Measurements from ENCODE around the gene CDC7. TPM values are rescaled to one million over a fixed set of nuclear protein-coding genes. Genes with fewer than 3 reads are reported as not detected.

CDC7 gene
- total RNA-seq, 1 experiment from 2014 or later: 24.5 TPM

- intact Hi-C loops (cut with micrococcal nuclease): no loop called here
These were observed 66.9 kb downstream of the CDC7 start for GRCh38 chr1:91567583-91567982.

More at GRCh38 chr1:91567583-91567982, 66.9 kb downstream of the CDC7 start:
- DNase-seq (ENCODE audit: low read depth, low spot score): no peak
- Histone ChIP-seq H3K27ac (ENCODE audit: low read depth, low read length) (no peak overlapping the region), H3K27me3 (ENCODE audit: insufficient read depth, low read length) (no peaks in the 10 kb centered on the region), H2AFZ (ENCODE audit: low read depth, low read length, poor library complexity, severe bottlenecking) (no peak overlapping the region), H3K4me3 (replicated peaks in 1 of 2; ENCODE audit: low read depth in 1 of 2, low read length in 2 of 2) (no peak overlapping the region), H3K9ac (ENCODE audit: low read length) (no peak overlapping the region), H4K20me1 (ENCODE audit: insufficient read depth) (no peaks in the 10 kb centered on the region), H3K4me1 (ENCODE audit: control insufficient read depth in 1 of 2, insufficient read depth in 2 of 2, low read length in 2 of 2) (peaks cover 0 to 27% of the 10 kb centered on the region in 2 experiments; a peak in 3 of 4 replicates), H3K79me2 (ENCODE audit: insufficient read depth, low read length) (no peaks in the 10 kb centered on the region), H3K36me3 (ENCODE audit: control insufficient read depth in 1 of 2, insufficient read depth in 2 of 2, low read length in 2 of 2) (no peaks in the 10 kb centered on the region), H3K9me3 (ENCODE audit: control insufficient read depth in 1 of 2, insufficient read depth in 1 of 2, low read depth in 1 of 2, low read length in 2 of 2) (peaks cover 0 to 3% of the 10 kb centered on the region in 2 experiments; a peak in 1 of 4 replicates), H3K4me2 (ENCODE audit: low read length) (no peak overlapping the region), H3K9me2 (ENCODE audit: insufficient read depth) (no peaks in the 10 kb centered on the region)
- TF ChIP-seq SIN3A (IDR thresholded peaks at IDR 0.05; ENCODE audit: low read depth): no peak
- no peak for TF ChIP-seq ZBTB33 (IDR thresholded peaks at IDR 0.05; ENCODE audit: extremely low read depth, insufficient replicate concordance, low read length)
- TF ChIP-seq RAD21 (IDR thresholded peaks at IDR 0.05; ENCODE audit: low read depth): no peak
- TF ChIP-seq JUND (IDR thresholded peaks at IDR 0.05): no peak
- TF ChIP-seq POLR2AphosphoS5 (IDR thresholded peaks at IDR 0.05; ENCODE audit: low read depth, low read length): no peak
- TF ChIP-seq TCF7L2 (IDR thresholded peaks at IDR 0.05; ENCODE audit: borderline replicate concordance, extremely low read depth, insufficient read depth, insufficient read length): no peak
- no peak for TF ChIP-seq SRF (IDR thresholded peaks at IDR 0.05; ENCODE audit: low read depth)
- TF ChIP-seq ELF1 (IDR thresholded peaks at IDR 0.05; ENCODE audit: borderline replicate concordance, low read depth): no peak
- TF ChIP-seq EZH2 (IDR thresholded peaks at IDR 0.05): no peak
- no peak for TF ChIP-seq REST (IDR thresholded peaks at IDR 0.05; ENCODE audit: low read depth)
- TF ChIP-seq YY1 (IDR thresholded peaks at IDR 0.05; ENCODE audit: extremely low read depth, insufficient replicate concordance, low read depth, low read length): no peak
- TF ChIP-seq EZH2phosphoT487 (IDR thresholded peaks at IDR 0.05; ENCODE audit: borderline replicate concordance): no peak
- no peak for TF ChIP-seq CTCF (IDR thresholded peaks at IDR 0.05 in 2 of 3, conservative IDR thresholded peaks at IDR 0.05 in 1 of 3; ENCODE audit: borderline replicate concordance in 1 of 3, insufficient read depth in 1 of 3, low read depth in 2 of 3, low read length in 2 of 3)
- TF ChIP-seq ATF3 (IDR thresholded peaks at IDR 0.05): no peak
- no peak for TF ChIP-seq SP1 (IDR thresholded peaks at IDR 0.05; ENCODE audit: low read depth)
- POLR2A ChIA-PET: no interaction called here
- BruUV-seq (replicated peaks): no TSS peak
- RAD21 ChIA-PET (ENCODE audit: low non-redundant PET in 1 of 2, low total read pairs in 2 of 2, uncharacterized antibody in 2 of 2, unreplicated experiment in 2 of 2): no interaction called here
- CTCF ChIA-PET: no interaction called here
- ATAC-seq: 0 out of 2 replicates have a peak, but pooled peaks have one; percentile 33

Measured in HCT116 (cell line).